H9 (cell line): ENCODE measurements around the gene TULP3. TPM values are rescaled to one million over a fixed set of nuclear protein-coding genes. Genes with fewer than 3 reads are reported as not detected.

ENCODE experiments used
- DNase-seq: peaks from one replicate; pipeline ENCODE4 v3.0.0-alpha.2; 2017
- H2AFZ ChIP-seq: one replicate; pipeline ENCODE4 v1.6.1; 2013; ENCODE audit warnings: mild to moderate bottlenecking, low read length, control low read depth, moderate library complexity
- H2AK5ac ChIP-seq: 2 replicates; pipeline ENCODE4 v1.6.1; 2013; ENCODE audit warnings: low read length, control low read depth, mixed read lengths; ENCODE audit not compliant: insufficient read length
- H2BK120ac ChIP-seq: one replicate; pipeline ENCODE4 v1.6.1; 2013; ENCODE audit warnings: low read depth, mild to moderate bottlenecking, low read length, control low read depth, inconsistent platforms; ENCODE audit not compliant: poor library complexity, severe bottlenecking
- H2BK12ac ChIP-seq: 2 replicates; pipeline ENCODE4 v1.6.1; 2013; ENCODE audit warnings: low read length, control low read depth, mixed read lengths, low read depth; ENCODE audit not compliant: insufficient read length
- H2BK15ac ChIP-seq: 2 replicates; pipeline ENCODE4 v1.6.1; 2013; ENCODE audit warnings: low read depth, low read length, control low read depth
- H2BK20ac ChIP-seq: one replicate; pipeline ENCODE4 v1.6.1; 2013; ENCODE audit warnings: low read depth, mild to moderate bottlenecking, low read length, control low read depth, inconsistent platforms; ENCODE audit not compliant: poor library complexity, severe bottlenecking
- H2BK5ac ChIP-seq: 2 replicates; pipeline ENCODE4 v1.6.1; 2013; ENCODE audit warnings: low read length, control low read depth, mixed read lengths; ENCODE audit not compliant: insufficient read length
- H3K14ac ChIP-seq: 2 replicates; pipeline ENCODE4 v1.6.1; 2013; ENCODE audit warnings: low read length, control low read depth; ENCODE audit not compliant: insufficient read depth
- H3K18ac ChIP-seq: 2 replicates; pipeline ENCODE4 v1.6.1; 2013; ENCODE audit warnings: low read depth, mild to moderate bottlenecking, mixed read lengths, low read length, control low read depth; ENCODE audit not compliant: insufficient read length
- H3K23ac ChIP-seq: 2 replicates; pipeline ENCODE4 v1.6.1; 2013; ENCODE audit warnings: low read length, control low read depth, mixed read lengths, low read depth; ENCODE audit not compliant: insufficient read length
- H3K23me2 ChIP-seq: 2 replicates; pipeline ENCODE4 v1.6.1; 2013; ENCODE audit warnings: low read depth, mild to moderate bottlenecking, mixed read lengths, low read length, control low read depth; ENCODE audit not compliant: insufficient read length, poor library complexity, severe bottlenecking
- H3K27ac ChIP-seq: 2 replicates; pipeline ENCODE4 v1.5.1; 2013; ENCODE audit warnings: low read length, control low read depth, mixed read lengths, low read depth; ENCODE audit not compliant: insufficient read length
- H3K27me3 ChIP-seq: 2 replicates; pipeline ENCODE4 v1.6.1; 2013; ENCODE audit warnings: low read length, control low read depth, inconsistent platforms; ENCODE audit not compliant: insufficient read depth
- H3K4ac ChIP-seq: 2 replicates; pipeline ENCODE4 v1.6.1; 2013; ENCODE audit warnings: low read depth, mild to moderate bottlenecking, control low read depth, inconsistent platforms, low read length, moderate library complexity
- H3K4me1 ChIP-seq: 2 replicates; pipeline ENCODE4 v1.6.1; 2013; ENCODE audit warnings: low read length, control low read depth, inconsistent platforms; ENCODE audit not compliant: insufficient read depth
- H3K4me2 ChIP-seq: 2 replicates; pipeline ENCODE4 v1.6.1; 2013; ENCODE audit warnings: low read length, control low read depth, mixed read lengths; ENCODE audit not compliant: insufficient read length, insufficient read depth
- H3K56ac ChIP-seq: 2 replicates; pipeline ENCODE4 v1.6.1; 2013; ENCODE audit warnings: low read depth, mild to moderate bottlenecking, mixed read lengths, low read length, control low read depth; ENCODE audit not compliant: insufficient read length
- H3K79me1 ChIP-seq: 2 replicates; pipeline ENCODE4 v1.6.1; 2013; ENCODE audit warnings: low read depth, mild to moderate bottlenecking, moderate library complexity, low read length, control low read depth, inconsistent platforms; ENCODE audit not compliant: insufficient read depth, poor library complexity, severe bottlenecking
- H3K79me2 ChIP-seq: 2 replicates; pipeline ENCODE4 v1.6.1; 2013; ENCODE audit warnings: low read length, control low read depth, inconsistent platforms; ENCODE audit not compliant: insufficient read depth
- H3K9ac ChIP-seq: 2 replicates; pipeline ENCODE4 v1.6.1; 2013; ENCODE audit warnings: low read length, control low read depth, mixed read lengths; ENCODE audit not compliant: insufficient read length; ENCODE audit errors: extremely low read depth
- H3K9me3 ChIP-seq: one replicate; pipeline ENCODE4 v1.6.1; 2013; ENCODE audit warnings: low read depth, low read length, inconsistent platforms; ENCODE audit not compliant: control insufficient read depth
- H3T11ph ChIP-seq: one replicate; pipeline ENCODE4 v1.6.1; 2013; ENCODE audit warnings: mild to moderate bottlenecking, low read length, control low read depth, inconsistent platforms
- H4K20me1 ChIP-seq: one replicate; pipeline ENCODE4 v1.6.1; 2013; ENCODE audit not compliant: control insufficient read depth, insufficient read length, insufficient read depth
- H4K5ac ChIP-seq: 2 replicates; pipeline ENCODE4 v1.6.1; 2013; ENCODE audit warnings: low read depth, mild to moderate bottlenecking, mixed read lengths, low read length, control low read depth; ENCODE audit not compliant: insufficient read length
- H4K8ac ChIP-seq: replicated peaks from 2 replicates; pipeline ENCODE4 v1.6.1; 2013; ENCODE audit warnings: low read length, control low read depth, mixed read lengths, low read depth; ENCODE audit not compliant: insufficient read length
- H4K91ac ChIP-seq: 2 replicates; pipeline ENCODE4 v1.6.1; 2013; ENCODE audit warnings: low read depth, mild to moderate bottlenecking, moderate library complexity, mixed read lengths, low read length, control low read depth; ENCODE audit not compliant: insufficient read length
- H3K27ac Mint-ChIP-seq, 3 experiments: 2 replicates in 2 of 3; 3 replicates in 1 of 3; pipeline ENCODE4 v1.8.0; 2020 to 2021; ENCODE audit warnings: mixed read lengths in 3 of 3, mild to moderate bottlenecking in 1 of 3, moderate library complexity in 1 of 3
- H3K27me3 Mint-ChIP-seq: 2 replicates; pipeline ENCODE4 v1.8.0; 2021; ENCODE audit warnings: low read depth, mild to moderate bottlenecking, moderate library complexity, mixed read lengths
- H3K36me3 Mint-ChIP-seq, 3 experiments: 2 replicates in 2 of 3; 3 replicates in 1 of 3; pipeline ENCODE4 v1.8.0; 2020 to 2021; ENCODE audit warnings: low read depth in 3 of 3, mixed read lengths in 3 of 3; ENCODE audit not compliant: insufficient read depth in 1 of 3
- H3K4me1 Mint-ChIP-seq, 2 experiments: 2 replicates each; pipeline ENCODE4 v1.8.0; 2020; ENCODE audit warnings: mixed read lengths in 2 of 2
- H3K4me3 Mint-ChIP-seq, 2 experiments: 2 replicates in 1 of 2; 3 replicates in 1 of 2; pipeline ENCODE4 v1.8.0; 2020 to 2021; ENCODE audit warnings: mild to moderate bottlenecking in 2 of 2, mixed read lengths in 2 of 2, moderate library complexity in 1 of 2
- H3K9me3 Mint-ChIP-seq, 2 experiments: 2 replicates in 1 of 2; 3 replicates in 1 of 2; pipeline ENCODE4 v1.8.0; 2020; ENCODE audit warnings: mild to moderate bottlenecking in 2 of 2, mixed read lengths in 2 of 2, moderate library complexity in 1 of 2
- CTCF ChIP-seq: fragments of 200-600 bp; sonication (generic); conservative IDR thresholded peaks from 3 replicates; pipeline ENCODE4 v1.8.0; 2021; ENCODE audit warnings: antibody characterized with exemption, mild to moderate bottlenecking
- WGBS: extraction: QIAGEN DNeasy Blood & Tissue Kit; methylation state at CpG from one replicate; pipeline ENCODE4 v1.1.7; 2013; ENCODE audit warnings: missing lambda C conversion rate, low lambda C conversion rate, mixed read lengths; ENCODE audit not compliant: insufficient read length; ENCODE audit errors: extremely low coverage; 5-methylcytosine and 5-hydroxymethylcytosine counted together
- total RNA-seq: library from RNA; stranded (reverse); gene quantifications from 2 replicates; pipeline ENCODE4 v1.2.1, GENCODE V29; 2021

TULP3 gene
- total RNA-seq, 1 experiment from 2014 or later, result 22.3 TPM

GRCh38 chr12:2988494-2988893 lies 97.8 kb downstream of the TULP3 start:
- Histone ChIP-seq H3K4ac (no peak overlapping the region), H4K8ac (no peak overlapping the region), H2BK12ac (no peak overlapping the region), H2AK5ac (no peak overlapping the region), H2BK15ac (no peak overlapping the region), H3K27ac (no peak overlapping the region), H3K4me1 (no peaks in the 10 kb centered on the region; the same call in 1 of the 2 replicates), H3T11ph (no peak overlapping the region), H3K79me2 (peaks cover 24% of the 10 kb centered on the region; the same call in 1 of the 2 replicates), H3K56ac (no peak overlapping the region), H2BK120ac (no peak overlapping the region), H4K5ac (no peak overlapping the region), H3K23ac (no peak overlapping the region), H2BK5ac (no peak overlapping the region), H2AFZ (no peak overlapping the region), H3K9ac (no peak overlapping the region), H3K27me3 (no peaks in the 10 kb centered on the region), H3K14ac (no peak overlapping the region), H3K4me2 (no peak overlapping the region), H4K20me1 (peaks cover 3% of the 10 kb centered on the region), H2BK20ac (no peak overlapping the region), H3K79me1 (peaks cover 5% of the 10 kb centered on the region), H3K18ac (no peak overlapping the region), H3K9me3 (no peaks in the 10 kb centered on the region), H4K91ac (no peak overlapping the region), H3K23me2 (no peaks in the 10 kb centered on the region)
- no CpG with 5 or more reads among the region's 5 CpGs for WGBS
- peak overlapping the region in 1 of 3 experiments; percentile 77; a peak in 2 of 7 replicates for H3K27ac Mint-ChIP-seq
- DNase-seq, result no peak
- no peaks in the 10 kb centered on the region for H3K27me3 Mint-ChIP-seq
- H3K36me3 Mint-ChIP-seq, result peaks cover 30 to 47% (median 31%) of the 10 kb centered on the region in 3 experiments
- H3K9me3 Mint-ChIP-seq, result peaks cover 7 to 15% of the 10 kb centered on the region in 2 experiments
- H3K4me1 Mint-ChIP-seq, result peaks cover 13 to 18% of the 10 kb centered on the region in 2 experiments
- no peak for TF ChIP-seq CTCF
- H3K4me3 Mint-ChIP-seq, result no peak overlapping the region

Other genes starting within 250 kb of the TULP3 start
- 221 and 237 TPM in 2 replicates for gene FKBP4, start 95.9 kb upstream of the TULP3 start, total RNA-seq
- 32.7 and 41.6 TPM in 2 replicates for gene ITFG2, start 78.2 kb upstream of the TULP3 start, total RNA-seq
- 0.15 TPM in 2 replicates for gene NRIP2, start 55.9 kb upstream of the TULP3 start, total RNA-seq
- gene TEX52, start 33.9 kb upstream of the TULP3 start, total RNA-seq, result 0.20 TPM in 2 replicates
- 109 TPM in 2 replicates for gene FOXM1, start 13.7 kb upstream of the TULP3 start, total RNA-seq
- gene RHNO1, start 13.7 kb upstream of the TULP3 start, total RNA-seq, result 36.4 and 36.7 TPM in 2 replicates
- 127 and 133 TPM in 2 replicates for gene TEAD4, start 68.5 kb downstream of the TULP3 start, total RNA-seq
- 16.8 and 19.0 TPM in 2 replicates for gene TSPAN9, start 186.5 kb downstream of the TULP3 start, total RNA-seq